HG03558 (cell line): ENCODE measurements around the gene ITGB1BP1.

ENCODE experiments used
- ATAC-seq: cut with Tn5 transposase; IDR thresholded peaks from one replicate; pipeline ENCODE4 v1.9.1; 2021; ENCODE audit warnings: moderate number of reproducible peaks; ENCODE audit not compliant: unreplicated experiment; ENCODE audit errors: extremely low read depth

ITGB1BP1 gene

DNA sequence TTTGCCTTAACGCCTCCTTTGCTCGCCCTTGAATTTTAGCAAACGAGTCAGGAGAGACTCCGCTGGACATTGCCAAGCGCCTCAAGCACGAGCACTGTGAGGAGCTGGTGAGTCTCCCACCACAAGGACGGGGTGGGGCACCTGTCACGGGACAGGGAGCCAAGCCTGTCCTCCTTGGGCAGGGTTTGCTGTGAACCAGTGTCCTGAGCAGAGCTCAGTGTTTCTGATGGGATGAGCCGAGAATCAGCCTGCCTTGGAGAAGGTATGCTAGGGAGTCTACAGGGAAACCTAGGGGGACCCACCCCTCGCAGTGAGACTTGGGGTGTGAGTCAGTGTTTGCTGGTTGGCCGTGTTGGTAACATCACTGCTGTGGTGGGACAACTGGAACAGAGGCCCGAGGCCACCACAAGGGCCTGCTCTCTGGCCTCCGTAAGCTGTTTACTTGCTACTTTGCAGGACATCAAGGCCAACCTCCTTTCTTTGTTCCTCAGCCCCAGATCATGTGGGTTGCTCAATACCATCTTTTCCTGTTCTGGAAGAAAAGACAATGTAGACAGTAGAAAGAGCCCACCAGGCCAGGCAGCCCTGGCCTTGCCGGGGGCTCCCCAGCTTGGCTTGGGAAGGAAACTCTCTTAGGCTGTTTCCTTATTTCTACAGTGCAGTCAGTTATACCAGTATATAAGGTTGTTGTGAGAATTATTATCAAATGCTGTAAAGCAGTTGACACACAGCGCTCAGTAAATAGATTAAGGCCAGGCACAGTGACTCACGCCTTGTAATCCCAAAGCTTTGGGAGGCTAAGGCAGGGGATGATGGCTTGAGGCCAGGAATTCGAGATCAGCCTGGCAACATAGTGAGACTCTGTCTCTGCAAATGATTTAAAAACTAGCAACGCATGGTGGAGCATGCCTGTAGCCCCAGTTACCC lies 42.4 kb downstream of the ITGB1BP1 start:
- ATAC-seq = no peak

DNA sequence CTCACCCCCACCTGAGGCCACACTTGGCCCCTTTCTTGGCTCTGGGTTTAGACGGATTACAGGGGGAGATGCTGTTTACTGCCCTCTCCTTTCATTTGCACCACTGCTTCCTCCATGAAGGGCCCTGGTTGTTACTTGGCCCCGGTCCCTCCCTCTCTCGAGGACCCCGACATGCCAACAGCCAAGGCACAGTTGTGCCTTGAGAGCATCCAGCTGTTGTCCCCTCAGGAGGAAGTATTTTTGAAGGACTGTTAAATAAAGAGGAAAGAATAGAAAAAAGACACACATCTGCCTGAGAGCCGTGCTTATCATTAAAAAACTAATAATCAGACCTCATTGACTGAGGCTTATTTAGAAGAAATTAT lies 44.0 kb downstream of the ITGB1BP1 start:
- ATAC-seq = no peak

DNA sequence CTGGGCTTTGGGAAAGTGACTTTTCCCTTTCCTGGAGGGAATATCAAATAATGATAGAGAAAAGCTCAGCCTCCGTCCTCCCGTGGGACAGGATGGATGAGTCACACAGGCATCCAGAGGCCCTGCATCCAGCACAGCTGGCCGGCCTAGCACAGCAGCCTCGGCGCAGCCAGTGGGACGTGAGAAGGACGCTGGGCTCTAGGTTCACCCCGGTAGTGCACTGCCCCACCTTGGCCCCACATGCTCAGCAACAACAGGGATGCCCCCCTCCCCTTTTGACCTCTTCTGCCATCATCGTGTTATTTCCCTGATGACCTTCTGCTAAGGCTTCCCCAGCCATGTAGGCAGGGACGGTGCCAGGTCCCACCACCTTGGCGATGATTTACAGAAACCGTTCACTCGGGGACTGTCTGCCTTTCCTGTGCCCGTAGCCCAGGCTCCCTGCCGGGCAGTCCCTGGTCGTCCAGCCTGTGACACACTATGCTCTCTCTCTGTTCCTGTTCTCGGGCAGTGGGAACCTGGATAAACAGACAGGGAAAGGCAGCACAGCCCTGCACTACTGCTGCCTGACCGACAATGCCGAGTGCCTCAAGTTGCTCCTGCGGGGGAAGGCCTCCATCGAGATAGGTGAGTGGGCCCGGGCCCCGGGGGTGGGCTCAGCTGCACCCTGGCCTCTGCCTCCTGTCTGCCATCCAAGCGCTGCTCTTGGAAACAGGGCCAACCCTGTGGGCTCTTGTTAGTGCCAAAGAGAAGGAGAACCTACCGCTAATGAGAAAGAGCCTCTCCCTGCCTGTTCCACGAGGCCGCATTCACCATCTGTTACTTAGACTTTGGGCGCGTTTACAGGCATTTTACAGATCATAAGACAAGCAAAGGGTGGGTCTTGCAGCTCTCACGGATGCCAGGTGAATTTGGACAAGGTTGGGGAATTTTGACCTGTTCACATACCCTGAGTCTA lies 44.6 kb downstream of the ITGB1BP1 start:
- no peak for ATAC-seq

DNA sequence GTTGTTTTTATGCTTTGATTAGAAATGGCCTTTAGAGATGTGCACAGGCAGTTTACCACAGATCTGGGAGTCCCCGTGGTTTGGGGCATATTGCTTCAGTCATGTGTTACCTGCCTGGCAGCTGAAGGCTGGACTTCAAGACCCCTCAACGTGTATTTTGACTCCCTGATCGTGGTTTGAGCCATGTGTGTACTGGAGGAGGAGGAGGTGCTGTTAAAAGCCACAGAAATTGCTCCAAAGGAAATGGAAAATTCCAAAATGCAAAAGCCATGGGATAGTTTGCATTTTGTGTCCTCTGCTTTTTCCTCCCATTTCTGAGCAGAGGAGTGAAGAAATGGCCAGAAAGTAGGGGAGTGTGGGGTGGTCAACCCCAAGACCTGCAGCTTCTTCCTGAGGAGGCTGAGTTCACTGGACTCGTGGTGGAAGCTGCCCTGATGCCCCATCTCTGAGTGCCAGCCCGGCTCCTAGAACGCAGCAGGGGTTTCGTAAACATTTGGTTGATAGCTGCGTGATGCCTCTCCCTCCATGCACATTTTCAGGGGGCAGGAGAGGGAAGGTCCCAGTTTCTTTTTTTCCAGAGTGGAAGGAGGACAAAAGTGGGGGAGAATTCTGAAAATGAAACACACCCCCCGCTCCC lies 45.7 kb downstream of the ITGB1BP1 start:
- no peak for ATAC-seq

DNA sequence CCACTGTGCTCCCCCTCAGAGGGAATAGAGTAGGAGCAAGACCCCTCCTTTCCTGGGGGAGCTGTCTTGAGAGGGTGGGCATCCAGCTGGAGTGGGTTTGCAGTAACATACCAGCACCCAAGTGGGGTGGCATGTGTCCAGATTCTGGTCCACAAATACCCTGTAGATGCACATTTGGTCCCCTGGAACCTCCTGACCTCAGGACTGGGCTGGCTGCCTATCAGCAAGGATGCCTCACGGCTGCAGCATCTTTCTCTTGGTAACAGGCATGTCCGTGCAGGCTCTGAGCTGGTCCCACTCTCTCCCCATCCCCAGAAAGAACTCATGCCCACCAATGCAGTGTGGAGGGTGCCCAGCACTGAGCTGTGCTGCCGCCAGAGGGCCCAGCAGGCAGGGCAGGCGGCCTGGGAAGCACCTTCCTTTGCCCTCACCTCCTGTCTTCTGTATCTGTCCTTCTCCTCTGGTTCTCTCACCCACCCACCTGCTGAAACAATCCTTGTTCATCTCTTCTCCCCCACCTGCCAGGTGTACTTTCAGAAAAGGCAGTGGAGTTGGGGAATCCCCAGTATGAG lies 47.4 kb downstream of the ITGB1BP1 start:
- no peak for ATAC-seq

DNA sequence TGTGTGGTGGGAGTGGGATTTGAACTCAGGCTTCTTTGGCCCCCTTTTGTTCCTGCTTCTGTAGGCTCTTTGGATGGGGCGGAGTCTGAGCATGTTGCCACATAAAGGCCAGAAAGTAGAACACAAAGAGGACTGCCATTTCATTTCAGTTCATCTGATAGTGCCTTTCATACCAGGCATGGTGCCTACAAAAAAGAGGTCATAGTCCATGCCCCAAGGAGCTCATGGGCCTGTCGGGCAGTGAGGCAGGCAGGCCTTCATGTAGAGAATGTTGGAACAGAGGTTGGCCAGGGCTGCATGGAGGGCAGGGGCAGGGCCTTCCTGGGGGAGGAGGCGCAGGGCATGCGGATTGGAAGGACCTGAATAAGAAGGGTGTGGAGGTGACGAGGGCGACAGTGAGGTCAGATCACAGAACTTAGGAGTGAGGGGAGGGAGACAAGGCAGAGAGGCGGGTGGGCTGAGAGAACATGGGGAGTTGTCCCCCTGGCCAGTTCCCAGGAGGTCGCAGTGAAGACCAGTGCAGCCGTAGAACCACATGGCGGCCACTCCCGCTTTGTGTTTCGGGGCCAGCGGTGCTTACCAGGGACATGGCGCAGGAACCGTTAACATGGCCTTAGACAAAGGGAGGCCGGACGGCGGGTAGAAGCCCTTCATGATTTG lies 49.1 kb downstream of the ITGB1BP1 start:
- ATAC-seq = no peak

DNA sequence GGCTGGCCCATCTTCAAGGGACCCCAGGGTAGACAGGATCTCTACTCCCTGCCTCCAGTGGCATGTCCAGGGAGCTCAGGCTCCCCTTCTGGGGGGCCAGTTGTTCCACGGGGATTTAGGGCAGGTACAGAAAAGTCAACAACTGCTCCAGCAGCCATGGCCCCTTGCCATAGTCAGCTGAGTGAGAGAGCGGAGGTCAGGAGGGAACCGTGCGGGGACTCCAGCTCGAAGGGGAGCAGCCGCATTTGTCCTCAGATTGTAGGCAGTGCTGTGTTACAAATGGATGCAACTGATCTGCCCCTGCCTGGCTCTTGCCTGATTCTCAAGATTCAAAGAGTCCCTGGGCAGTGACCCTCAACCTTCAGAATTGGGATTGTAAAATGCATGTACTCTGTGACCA lies 49.9 kb downstream of the ITGB1BP1 start:
- ATAC-seq = no peak

DNA sequence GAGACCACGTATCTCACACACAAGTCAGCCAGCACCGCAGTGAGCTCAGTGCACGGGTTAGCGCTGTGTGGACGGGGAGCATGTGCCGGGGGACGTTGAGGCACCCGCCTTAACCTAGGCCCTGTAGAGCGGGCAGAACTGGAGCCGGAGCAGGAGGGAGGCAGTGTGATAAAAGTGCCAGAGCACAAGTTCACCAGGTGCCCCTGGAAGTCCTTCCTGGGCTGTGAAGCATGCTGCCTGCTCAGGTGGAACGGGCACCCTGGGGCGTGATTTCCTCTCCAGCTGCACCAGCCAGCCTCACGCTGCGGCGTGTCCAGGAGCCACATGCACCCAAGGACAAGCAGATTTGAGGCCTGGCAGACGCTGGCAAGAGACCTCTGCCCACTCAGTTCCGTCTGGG lies 50.3 kb downstream of the ITGB1BP1 start:
- no peak for ATAC-seq

DNA sequence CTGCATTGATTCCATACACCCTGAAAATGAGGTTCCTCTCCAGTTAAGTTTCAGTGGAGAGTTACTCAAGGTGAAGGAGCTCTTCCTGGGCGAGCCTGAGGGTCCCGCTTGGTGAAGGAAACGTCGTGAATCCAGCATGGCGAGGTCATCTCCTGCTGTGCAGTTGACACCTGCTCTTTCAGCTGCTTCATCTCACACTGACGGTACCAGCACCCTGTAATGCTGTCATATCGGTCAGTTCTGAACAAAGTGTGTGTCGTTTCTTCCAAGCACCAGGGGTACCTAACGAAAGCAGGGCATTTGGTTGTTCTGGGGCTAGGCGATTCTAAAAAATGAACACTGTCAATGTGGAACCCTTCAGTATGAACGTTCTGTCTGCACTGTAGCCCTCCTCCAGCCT lies 52.6 kb downstream of the ITGB1BP1 start:
- no peak for ATAC-seq

DNA sequence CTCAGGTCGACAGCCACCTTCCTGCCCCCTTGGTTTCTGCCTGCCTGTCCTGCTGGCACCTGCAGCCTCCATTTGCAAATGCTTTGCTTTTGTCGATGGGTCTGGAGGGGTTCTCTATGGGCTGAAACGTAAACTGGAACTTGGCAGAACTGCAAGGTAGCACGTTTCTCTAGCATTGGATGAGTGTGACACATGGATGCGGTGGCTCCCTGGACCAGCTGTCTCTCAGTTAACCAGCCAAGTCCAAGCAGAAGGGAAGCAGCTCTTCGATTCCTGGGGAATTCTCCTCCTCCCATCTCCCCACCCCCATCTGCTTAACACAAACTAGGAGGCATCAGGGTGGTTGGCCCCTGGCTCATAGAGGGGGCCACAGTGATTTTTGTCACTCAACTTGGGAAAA lies 57.3 kb downstream of the ITGB1BP1 start:
- no peak for ATAC-seq

DNA sequence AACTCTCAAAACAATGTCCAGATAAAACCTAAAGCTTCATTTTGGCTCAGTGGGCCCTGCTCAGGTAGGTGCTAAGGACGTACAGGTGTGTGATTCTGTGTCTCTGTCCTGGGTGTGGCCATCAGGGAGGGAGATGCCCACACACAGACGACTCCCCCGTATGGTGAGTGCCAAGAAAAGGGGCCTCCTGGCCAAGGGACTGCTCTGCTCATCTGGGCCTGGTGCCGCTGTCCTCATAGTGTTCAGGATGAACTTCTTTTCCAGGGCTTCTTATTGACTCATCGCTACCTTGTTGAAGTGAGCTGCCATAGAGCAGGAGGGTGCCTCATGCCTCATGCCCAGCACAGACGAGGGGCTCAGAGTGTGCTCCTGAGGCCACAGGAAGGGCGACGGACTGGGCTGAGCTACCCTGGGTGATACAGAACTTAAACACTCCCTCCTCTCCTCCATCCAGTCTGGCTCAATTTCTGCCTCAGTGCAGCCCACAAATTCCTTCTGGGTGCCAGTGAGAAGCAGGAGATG lies 57.8 kb downstream of the ITGB1BP1 start:
- no peak for ATAC-seq

DNA sequence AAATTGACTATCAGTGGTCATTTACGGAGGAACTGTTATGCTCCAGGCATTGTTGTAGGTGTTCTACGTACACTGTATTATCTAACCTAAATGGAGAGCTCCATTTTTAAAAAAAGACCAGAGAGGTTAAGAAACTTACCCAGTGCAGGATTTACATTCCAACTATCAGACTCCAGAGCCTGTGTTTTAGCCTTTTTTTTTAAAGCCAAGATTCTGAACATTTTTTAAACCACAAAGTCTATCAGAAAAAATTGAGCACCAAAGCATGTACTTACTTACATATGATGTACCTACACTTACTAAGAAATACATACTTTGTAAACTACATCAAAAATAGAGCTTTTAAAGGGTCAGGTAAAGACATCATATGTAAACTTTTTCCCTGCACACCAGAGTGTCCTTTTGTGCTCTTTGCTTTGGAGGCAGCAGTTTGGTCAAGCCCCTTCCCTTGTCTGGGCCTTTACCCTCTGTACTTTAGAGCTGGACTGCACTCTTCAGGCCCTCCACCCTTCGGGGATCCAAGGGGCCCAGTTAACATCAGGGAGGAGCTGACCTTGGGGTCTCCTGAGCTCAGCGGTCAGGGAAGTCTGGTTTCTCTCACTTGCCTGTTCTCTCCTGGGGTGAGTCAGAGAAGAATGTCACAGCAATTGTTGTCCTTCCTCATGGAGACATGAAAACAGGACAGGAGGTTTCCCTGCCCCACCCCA lies 58.4 kb downstream of the ITGB1BP1 start:
- no peak for ATAC-seq

DNA sequence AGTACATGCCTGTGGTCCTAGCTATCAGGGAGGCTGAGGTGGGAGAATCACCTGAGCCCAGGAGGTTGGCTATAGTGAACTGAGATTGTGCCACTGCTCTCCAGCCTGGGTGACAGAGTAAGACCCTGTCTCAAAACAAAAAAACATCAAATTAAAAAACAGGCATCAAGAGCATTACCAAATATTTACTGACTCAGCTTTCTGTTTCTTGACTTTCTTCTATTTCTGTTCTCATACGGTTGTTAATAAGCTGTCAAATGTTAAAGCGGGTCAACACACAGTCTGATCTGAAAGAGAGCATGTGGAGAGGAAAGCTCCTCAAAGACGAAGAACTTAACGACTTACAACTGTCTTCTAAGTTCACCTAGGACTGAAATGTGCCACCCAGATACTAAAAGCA lies 59.0 kb downstream of the ITGB1BP1 start:
- no peak for ATAC-seq

DNA sequence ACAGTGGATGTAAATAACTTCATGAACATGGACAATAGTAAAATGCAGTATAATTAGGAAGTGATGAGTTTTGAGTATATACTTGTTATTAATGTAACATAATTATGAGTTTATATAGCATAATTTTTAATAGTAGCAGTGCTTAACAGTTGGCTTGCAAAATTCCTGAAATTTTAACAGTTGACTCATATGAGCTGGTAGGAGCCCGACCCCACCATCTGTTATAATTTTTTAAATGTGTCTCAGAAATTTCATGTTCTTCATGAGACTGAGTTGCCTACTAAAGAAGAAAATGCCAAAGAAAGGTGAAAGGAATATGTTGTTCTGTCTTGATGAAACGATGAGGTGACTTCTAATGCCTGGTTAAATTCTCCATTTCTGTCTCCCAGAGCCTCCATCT lies 62.6 kb downstream of the ITGB1BP1 start:
- ATAC-seq = no peak

DNA sequence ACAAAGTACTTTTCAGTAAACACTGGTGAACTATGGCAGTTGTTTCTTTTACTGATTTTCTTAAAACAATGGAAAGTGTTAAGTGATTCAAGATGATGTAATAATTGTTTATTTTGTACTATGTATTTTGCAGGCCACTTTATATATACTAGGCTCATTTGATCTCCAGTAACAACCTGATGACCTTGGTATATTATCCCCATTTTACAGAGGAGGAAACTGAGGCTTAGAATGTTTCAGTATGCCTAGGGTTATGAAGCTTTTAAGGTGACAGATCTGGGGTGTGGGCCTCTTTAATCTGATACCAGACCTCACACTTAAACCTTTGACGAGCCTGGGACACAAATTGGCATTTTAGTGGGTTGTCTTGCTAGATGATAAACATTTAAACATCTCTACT lies 63.2 kb downstream of the ITGB1BP1 start:
- no peak for ATAC-seq

DNA sequence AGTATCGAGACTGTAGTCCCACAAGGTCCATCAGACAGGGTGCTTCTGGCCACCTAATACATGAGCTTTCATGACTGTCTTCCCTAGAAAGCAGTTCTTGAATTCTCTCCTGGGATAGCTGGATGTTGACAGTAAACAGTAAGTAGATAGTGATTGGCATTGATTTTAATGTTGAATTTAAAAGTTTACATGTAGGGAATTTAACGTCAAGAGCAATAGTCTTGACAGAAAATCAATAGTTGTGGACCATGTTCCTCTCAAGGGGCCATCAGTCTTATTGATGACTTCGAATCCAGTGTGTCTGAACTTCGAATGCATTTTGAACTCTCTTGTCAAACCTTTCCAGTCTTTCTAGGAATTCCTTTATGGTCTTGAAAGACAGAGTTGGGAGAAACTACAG lies 63.9 kb downstream of the ITGB1BP1 start:
- no peak for ATAC-seq

DNA sequence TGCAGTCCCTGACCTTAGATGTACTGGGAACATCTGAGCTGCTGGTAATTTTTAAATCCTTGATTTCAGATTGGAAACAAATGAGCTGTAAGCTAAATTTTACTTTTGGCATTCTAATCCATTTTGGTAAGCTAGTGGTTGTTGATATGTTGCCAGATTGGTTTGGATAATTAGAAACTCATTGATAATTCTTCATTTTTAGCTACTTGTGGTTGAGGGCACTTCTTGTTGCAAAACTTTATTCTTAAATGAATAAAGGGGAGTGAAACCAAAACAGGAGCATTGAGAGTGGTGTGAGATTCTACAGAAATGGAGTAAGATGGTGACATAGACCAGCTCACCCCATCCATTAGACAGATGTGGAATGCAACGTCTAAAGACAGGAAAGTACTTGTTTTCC lies 64.5 kb downstream of the ITGB1BP1 start:
- no peak for ATAC-seq

DNA sequence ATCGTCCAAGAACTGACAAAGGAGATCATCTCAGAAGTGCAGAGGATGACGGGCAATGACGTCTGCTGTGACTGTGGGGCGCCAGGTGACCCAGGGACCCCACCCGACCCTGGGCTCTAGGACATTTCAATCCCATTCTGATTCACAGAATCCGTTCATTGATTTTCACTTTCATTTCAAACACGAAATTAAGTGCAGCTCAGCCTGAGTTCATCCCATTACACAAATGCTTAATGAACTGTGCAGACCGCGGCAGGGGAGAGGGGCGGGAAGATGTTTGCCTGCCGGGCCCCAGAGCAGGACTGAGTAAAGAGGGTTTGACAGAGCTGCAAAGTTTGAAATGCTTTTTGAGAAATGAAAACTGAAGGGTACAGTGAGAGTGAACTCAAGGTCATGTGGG lies 67.1 kb downstream of the ITGB1BP1 start:
- ATAC-seq = no peak

DNA sequence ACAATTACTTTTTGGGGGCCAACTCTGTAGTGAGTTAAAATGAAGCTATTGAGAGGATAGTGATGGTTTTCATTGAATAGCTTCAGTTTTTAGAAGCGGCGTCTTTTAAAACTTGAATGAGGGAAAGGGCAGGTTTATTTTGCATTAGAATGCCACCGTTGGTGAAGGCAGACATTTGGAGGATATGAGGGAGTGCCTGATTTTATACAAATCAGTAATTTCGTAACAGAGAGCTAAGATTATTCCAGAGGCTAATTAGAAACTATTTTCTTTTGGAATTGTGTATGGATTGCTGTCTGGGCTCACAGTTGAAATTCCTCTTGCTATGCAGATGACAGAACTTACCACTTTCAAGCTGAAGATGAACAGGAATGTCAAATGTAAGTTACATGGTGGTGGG lies 67.6 kb downstream of the ITGB1BP1 start:
- no peak for ATAC-seq
